GM23338 (cell line): Measurements from ENCODE around the gene S100PBP. TPM values are rescaled to one million over a fixed set of nuclear protein-coding genes. Genes with fewer than 3 reads are reported as not detected.

ENCODE experiments used
- ATAC-seq: fragments of 200-7000 bp; cut with Tn5 transposase; 3 replicates; pipeline ENCODE4 v1.9.1; 2020
- DNase-seq: peaks from one replicate; pipeline ENCODE4 v3.0.0-alpha.2; 2015; ENCODE audit warnings: low spot score
- H2AFZ ChIP-seq: fragments of 200-600 bp; sonication (generic); 2 replicates; pipeline ENCODE4 v1.8.0; 2016; ENCODE audit warnings: antibody characterized with exemption, mild to moderate bottlenecking, moderate library complexity
- H3F3A ChIP-seq: fragments of 200-600 bp; sonication (generic); replicated peaks from 2 replicates; pipeline ENCODE4 v1.8.0; 2017; ENCODE audit warnings: antibody characterized with exemption, mixed run types, low read depth
- H3K27ac ChIP-seq: fragments of 200-600 bp; sonication (generic); 2 replicates; pipeline ENCODE4 v1.6.1; 2016; ENCODE audit warnings: low read depth
- H3K27me3 ChIP-seq: fragments of 200-600 bp; sonication (generic); 2 replicates; pipeline ENCODE4 v1.8.0; 2016; ENCODE audit warnings: mild to moderate bottlenecking, mixed run types, moderate library complexity; ENCODE audit not compliant: insufficient read depth
- H3K36me3 ChIP-seq: fragments of 200-600 bp; sonication (generic); 2 replicates; pipeline ENCODE4 v1.8.0; 2016; ENCODE audit warnings: mild to moderate bottlenecking; ENCODE audit not compliant: insufficient read depth
- H3K4me1 ChIP-seq: fragments of 200-600 bp; sonication (generic); 2 replicates; pipeline ENCODE4 v1.8.0; 2016; ENCODE audit warnings: mild to moderate bottlenecking, moderate library complexity; ENCODE audit not compliant: insufficient read depth
- H3K4me2 ChIP-seq: fragments of 200-600 bp; sonication (generic); 2 replicates; pipeline ENCODE4 v1.7.1; 2017; ENCODE audit warnings: mixed run types
- H3K4me3 ChIP-seq: fragments of 200-600 bp; sonication (generic); 2 replicates; pipeline ENCODE4 v1.6.1; 2016; ENCODE audit warnings: mixed run types
- H3K79me2 ChIP-seq: fragments of 200-600 bp; sonication (generic); replicated peaks from 2 replicates; pipeline ENCODE4 v1.8.0; 2017; ENCODE audit warnings: mild to moderate bottlenecking; ENCODE audit not compliant: insufficient read depth
- H3K9me2 ChIP-seq: fragments of 200-600 bp; sonication (generic); 2 replicates; pipeline ENCODE4 v1.8.0; 2017; ENCODE audit not compliant: insufficient read depth
- H4K20me1 ChIP-seq: fragments of 200-600 bp; sonication (generic); replicated peaks from 2 replicates; pipeline ENCODE4 v1.8.0; 2017; ENCODE audit warnings: mild to moderate bottlenecking; ENCODE audit not compliant: insufficient read depth
- H3K27ac Mint-ChIP-seq: 2 replicates; pipeline ENCODE4 v1.8.0; 2020; ENCODE audit warnings: inconsistent platforms, mild to moderate bottlenecking, moderate library complexity, mixed read lengths
- H3K27me3 Mint-ChIP-seq: 3 replicates; pipeline ENCODE4 v1.8.0; 2022; ENCODE audit warnings: low read depth, mild to moderate bottlenecking, moderate library complexity, mixed read lengths, inconsistent platforms; ENCODE audit not compliant: insufficient read depth, poor library complexity
- H3K36me3 Mint-ChIP-seq: 3 replicates; pipeline ENCODE4 v1.8.0; 2021; ENCODE audit warnings: low read depth, mild to moderate bottlenecking, inconsistent platforms, moderate library complexity, mixed read lengths
- H3K4me1 Mint-ChIP-seq: 3 replicates; pipeline ENCODE4 v1.8.0; 2020; ENCODE audit warnings: mild to moderate bottlenecking, inconsistent platforms, mixed read lengths
- H3K4me3 Mint-ChIP-seq: 3 replicates; pipeline ENCODE4 v1.8.0; 2021; ENCODE audit warnings: moderate library complexity, mild to moderate bottlenecking, inconsistent platforms, mixed read lengths
- H3K9me3 Mint-ChIP-seq: 3 replicates; pipeline ENCODE4 v1.8.0; 2020; ENCODE audit warnings: moderate library complexity, mild to moderate bottlenecking, inconsistent platforms, mixed read lengths
- CREB1 ChIP-seq: fragments of 250-450 bp; sonication (Bioruptor Pico); IDR thresholded peaks from 2 replicates; pipeline ENCODE4 v1.5.0; 2020; ENCODE audit warnings: low read depth, mild to moderate bottlenecking, moderate library complexity
- ETS1 ChIP-seq: IDR thresholded peaks from 2 replicates; pipeline ENCODE4 v1.6.1; 2016; ENCODE audit warnings: antibody characterized with exemption
- EZH2 ChIP-seq: fragments of 200-600 bp; sonication (generic); IDR thresholded peaks from one replicate; pipeline ENCODE4 v1.8.0; 2017; ENCODE audit warnings: antibody characterized with exemption, mild to moderate bottlenecking, low read depth; ENCODE audit not compliant: unreplicated experiment
- EZH2phosphoT487 ChIP-seq: fragments of 200-600 bp; sonication (generic); IDR thresholded peaks from one replicate; pipeline ENCODE4 v1.8.1; 2018; ENCODE audit warnings: antibody characterized with exemption; ENCODE audit not compliant: unreplicated experiment
- JUNB ChIP-seq: IDR thresholded peaks from one replicate; pipeline ENCODE4 v1.6.1; 2016; ENCODE audit warnings: antibody characterized with exemption; ENCODE audit not compliant: unreplicated experiment
- POLR2AphosphoS5 ChIP-seq: IDR thresholded peaks from 2 replicates; pipeline ENCODE4 v1.6.1; 2016; ENCODE audit warnings: antibody characterized with exemption, low read depth
- STAT1 ChIP-seq: IDR thresholded peaks from one replicate; pipeline ENCODE4 v1.6.1; 2016; ENCODE audit warnings: antibody characterized with exemption; ENCODE audit not compliant: unreplicated experiment
- ZNF114 ChIP-seq: fragments of 250-450 bp; sonication (Bioruptor Pico); IDR thresholded peaks from 2 replicates; pipeline ENCODE4 v1.5.0; 2020; ENCODE audit warnings: mild to moderate bottlenecking, moderate library complexity
- ZNF331 ChIP-seq: fragments of 250-450 bp; sonication (Bioruptor Pico); IDR thresholded peaks from 2 replicates; pipeline ENCODE4 v1.5.0; 2020; ENCODE audit warnings: low read depth, mild to moderate bottlenecking, moderate library complexity
- polyA plus RNA-seq: library from polyadenylated mRNA; unstranded; fragments of >200 nt; fragmentation: Nextera tagmentation; extraction: Ambion mirVana; gene quantifications from 2 replicates; pipeline ENCODE4 v1.2.1, GENCODE V29; 2016
- total RNA-seq: library from RNA; depleted of rRNA; stranded (reverse); fragments of >200 nt; shearing (Covaris generic); gene quantifications from 2 replicates; pipeline ENCODE4 v1.2.3, GENCODE V29; 2014
- TF ChIP-seq, protein P1 (sequence below), 2 experiments: fragments of 200-600 bp in 1 of 2; sonication (generic) in 1 of 2; conservative IDR thresholded peaks; 2 replicates each; pipeline versions ENCODE4 v1.5.1 to v1.6.1; 2016 to 2017; ENCODE audit warnings: antibody characterized with exemption in 2 of 2, low read depth in 2 of 2, mild to moderate bottlenecking in 2 of 2, moderate library complexity in 1 of 2
- TF ChIP-seq, protein P2 (sequence below): IDR thresholded peaks from one replicate; pipeline ENCODE4 v1.6.1; 2018; ENCODE audit warnings: antibody characterized with exemption; ENCODE audit not compliant: unreplicated experiment

The S100PBP gene
- total and polyA plus RNA-seq, 2 experiments from 2014 or later = 30.6 to 65.2 TPM

DNA sequence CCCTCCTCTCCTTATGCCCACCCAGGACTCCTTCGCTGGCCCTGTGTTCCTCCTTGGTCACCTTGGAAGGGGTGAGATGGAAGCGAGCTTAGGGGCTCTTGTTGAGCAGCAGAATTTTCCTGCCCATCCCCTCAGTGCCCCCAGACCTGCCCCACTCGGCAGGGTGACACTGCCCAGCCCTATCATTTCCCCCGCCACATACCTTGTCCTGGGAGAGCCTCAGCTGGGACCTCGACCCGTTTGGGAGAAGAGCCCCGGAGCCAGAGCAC lies 54.7 kb downstream of the S100PBP start (continued):
- TF ChIP-seq, protein P1, sequence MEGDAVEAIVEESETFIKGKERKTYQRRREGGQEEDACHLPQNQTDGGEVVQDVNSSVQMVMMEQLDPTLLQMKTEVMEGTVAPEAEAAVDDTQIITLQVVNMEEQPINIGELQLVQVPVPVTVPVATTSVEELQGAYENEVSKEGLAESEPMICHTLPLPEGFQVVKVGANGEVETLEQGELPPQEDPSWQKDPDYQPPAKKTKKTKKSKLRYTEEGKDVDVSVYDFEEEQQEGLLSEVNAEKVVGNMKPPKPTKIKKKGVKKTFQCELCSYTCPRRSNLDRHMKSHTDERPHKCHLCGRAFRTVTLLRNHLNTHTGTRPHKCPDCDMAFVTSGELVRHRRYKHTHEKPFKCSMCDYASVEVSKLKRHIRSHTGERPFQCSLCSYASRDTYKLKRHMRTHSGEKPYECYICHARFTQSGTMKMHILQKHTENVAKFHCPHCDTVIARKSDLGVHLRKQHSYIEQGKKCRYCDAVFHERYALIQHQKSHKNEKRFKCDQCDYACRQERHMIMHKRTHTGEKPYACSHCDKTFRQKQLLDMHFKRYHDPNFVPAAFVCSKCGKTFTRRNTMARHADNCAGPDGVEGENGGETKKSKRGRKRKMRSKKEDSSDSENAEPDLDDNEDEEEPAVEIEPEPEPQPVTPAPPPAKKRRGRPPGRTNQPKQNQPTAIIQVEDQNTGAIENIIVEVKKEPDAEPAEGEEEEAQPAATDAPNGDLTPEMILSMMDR (conservative IDR thresholded peaks at IDR 0.05; ENCODE audit: low read depth in 2 of 2) = no peak
- TF ChIP-seq ZNF114 (no peak), CREB1 (CRISPR knock-in tag) (no peak), EZH2 (no peak), STAT1 (no peak), POLR2AphosphoS5 (no peak), EZH2phosphoT487 (no peak), ZNF331 (CRISPR knock-in tag) (no peak)
- TF ChIP-seq, protein P2, sequence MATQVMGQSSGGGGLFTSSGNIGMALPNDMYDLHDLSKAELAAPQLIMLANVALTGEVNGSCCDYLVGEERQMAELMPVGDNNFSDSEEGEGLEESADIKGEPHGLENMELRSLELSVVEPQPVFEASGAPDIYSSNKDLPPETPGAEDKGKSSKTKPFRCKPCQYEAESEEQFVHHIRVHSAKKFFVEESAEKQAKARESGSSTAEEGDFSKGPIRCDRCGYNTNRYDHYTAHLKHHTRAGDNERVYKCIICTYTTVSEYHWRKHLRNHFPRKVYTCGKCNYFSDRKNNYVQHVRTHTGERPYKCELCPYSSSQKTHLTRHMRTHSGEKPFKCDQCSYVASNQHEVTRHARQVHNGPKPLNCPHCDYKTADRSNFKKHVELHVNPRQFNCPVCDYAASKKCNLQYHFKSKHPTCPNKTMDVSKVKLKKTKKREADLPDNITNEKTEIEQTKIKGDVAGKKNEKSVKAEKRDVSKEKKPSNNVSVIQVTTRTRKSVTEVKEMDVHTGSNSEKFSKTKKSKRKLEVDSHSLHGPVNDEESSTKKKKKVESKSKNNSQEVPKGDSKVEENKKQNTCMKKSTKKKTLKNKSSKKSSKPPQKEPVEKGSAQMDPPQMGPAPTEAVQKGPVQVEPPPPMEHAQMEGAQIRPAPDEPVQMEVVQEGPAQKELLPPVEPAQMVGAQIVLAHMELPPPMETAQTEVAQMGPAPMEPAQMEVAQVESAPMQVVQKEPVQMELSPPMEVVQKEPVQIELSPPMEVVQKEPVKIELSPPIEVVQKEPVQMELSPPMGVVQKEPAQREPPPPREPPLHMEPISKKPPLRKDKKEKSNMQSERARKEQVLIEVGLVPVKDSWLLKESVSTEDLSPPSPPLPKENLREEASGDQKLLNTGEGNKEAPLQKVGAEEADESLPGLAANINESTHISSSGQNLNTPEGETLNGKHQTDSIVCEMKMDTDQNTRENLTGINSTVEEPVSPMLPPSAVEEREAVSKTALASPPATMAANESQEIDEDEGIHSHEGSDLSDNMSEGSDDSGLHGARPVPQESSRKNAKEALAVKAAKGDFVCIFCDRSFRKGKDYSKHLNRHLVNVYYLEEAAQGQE = no peak

DNA sequence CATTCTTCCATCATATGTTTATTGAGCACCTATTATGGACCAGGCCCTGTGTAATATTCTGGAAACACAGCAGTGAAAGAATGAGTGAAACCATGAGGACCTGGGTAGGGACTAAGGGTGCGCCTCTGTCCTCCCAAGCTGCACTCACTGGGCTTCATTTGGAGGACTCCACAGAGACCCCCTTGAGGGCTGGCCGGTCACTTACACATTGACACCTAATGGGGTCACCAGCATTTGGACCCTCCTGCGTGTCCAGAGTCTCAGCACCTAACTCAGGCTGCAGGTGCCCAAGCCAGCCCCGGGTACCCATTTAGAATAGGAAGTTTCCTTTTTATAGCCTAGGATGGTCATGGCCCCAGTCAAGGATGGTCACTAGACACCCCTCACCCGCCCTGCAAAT lies 56.0 kb downstream of the S100PBP start:
- no peaks in the 10 kb centered on the region for H3K79me2 ChIP-seq
- no peaks in the 10 kb centered on the region; the same call in 2 of the 3 replicates for H3K36me3 Mint-ChIP-seq
- H3K9me3 Mint-ChIP-seq = no peaks in the 10 kb centered on the region; the same call in 2 of the 3 replicates
- peaks cover 33% of the 10 kb centered on the region for H3K4me1 ChIP-seq
- no peak overlapping the region for H3K27ac ChIP-seq
- peaks cover 53% of the 10 kb centered on the region for H3K4me1 Mint-ChIP-seq
- H3K27me3 ChIP-seq = peaks cover 35% of the 10 kb centered on the region
- H3K27ac Mint-ChIP-seq = no peak overlapping the region
- no peak overlapping the region for H3K4me3 ChIP-seq
- H3K4me2 ChIP-seq = no peak overlapping the region
- no peaks in the 10 kb centered on the region for H4K20me1 ChIP-seq
- H3K4me3 Mint-ChIP-seq = no peak overlapping the region
- no peak for ATAC-seq
- H3K36me3 ChIP-seq = no peaks in the 10 kb centered on the region
- no peak overlapping the region for H2AFZ ChIP-seq
- H3F3A ChIP-seq = peaks cover 9% of the 10 kb centered on the region; the same call in 1 of the 2 replicates
- H3K27me3 Mint-ChIP-seq = peaks cover 34% of the 10 kb centered on the region
- H3K9me2 ChIP-seq = no peaks in the 10 kb centered on the region
- DNase-seq = no peak
- TF ChIP-seq EZH2phosphoT487 = no peak
- TF ChIP-seq, protein P1 (conservative IDR thresholded peaks at IDR 0.05; ENCODE audit: low read depth in 2 of 2) = no peak
- no peak for TF ChIP-seq CREB1 (CRISPR knock-in tag)
- no peak for TF ChIP-seq STAT1
- no peak for TF ChIP-seq POLR2AphosphoS5
- TF ChIP-seq EZH2 = no peak
- no peak for TF ChIP-seq JUNB
- TF ChIP-seq ZNF114 = no peak
- no peak for TF ChIP-seq ETS1
